NCI-H1694 (cell line): ENCODE results near the gene AHNAK.
"Not testable (repeated sequence)": the region's sequence is repeated elsewhere in the genome, so short reads cannot be mapped to it uniquely, and the experiment has no call there.

ENCODE experiments used
- DNase-seq: peaks from one replicate; lab custom pipeline; 2025; lab: John Stamatoyannopoulos, UW

Gene AHNAK

DNA sequence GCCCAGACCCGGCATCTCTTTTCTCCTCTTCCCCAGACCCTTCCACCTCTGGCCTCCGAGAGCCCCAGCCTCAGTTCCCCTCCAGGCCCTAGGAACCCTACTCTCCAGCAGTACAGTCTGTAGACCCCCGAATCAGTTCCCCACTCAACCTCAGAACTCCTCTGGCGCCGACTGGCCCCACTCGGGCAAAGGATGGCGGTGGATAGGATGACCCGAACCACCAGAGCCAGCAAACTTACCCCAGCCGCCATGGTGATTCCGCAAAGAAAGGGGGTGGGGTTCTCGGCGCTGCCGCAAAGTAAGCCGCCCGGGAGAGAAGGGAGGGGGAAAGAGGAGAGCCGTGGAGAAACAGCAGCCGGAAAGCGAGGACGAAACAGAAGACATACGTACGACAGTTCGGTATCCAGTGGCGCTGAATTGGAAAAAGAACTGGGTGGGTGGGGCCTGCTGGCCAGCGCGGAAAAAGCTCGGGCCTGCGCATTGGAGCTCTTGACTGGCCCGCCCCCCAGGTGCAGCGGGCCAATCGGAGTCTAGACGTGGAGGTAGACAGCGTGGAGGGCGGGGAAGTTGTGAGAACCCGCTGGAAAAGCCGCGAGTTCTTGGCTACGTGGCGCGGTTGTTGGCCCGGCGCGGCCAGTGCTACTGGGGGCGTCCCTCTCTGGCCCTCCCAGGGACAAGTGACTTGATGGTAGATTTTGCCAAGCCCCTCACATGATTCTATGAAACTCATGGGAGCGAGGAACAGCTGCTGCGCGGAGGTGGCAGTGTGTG is 27.2 kb upstream of the AHNAK start, which contains the start of gene EEF1G:
Gene EEF1G, minus strand, starts transcription at position 300 of the 771 bp plus-strand sequence. Its CDS starts 49 bp downstream, at position 251.
- DNase-seq, result peak; percentile 98

DNA sequence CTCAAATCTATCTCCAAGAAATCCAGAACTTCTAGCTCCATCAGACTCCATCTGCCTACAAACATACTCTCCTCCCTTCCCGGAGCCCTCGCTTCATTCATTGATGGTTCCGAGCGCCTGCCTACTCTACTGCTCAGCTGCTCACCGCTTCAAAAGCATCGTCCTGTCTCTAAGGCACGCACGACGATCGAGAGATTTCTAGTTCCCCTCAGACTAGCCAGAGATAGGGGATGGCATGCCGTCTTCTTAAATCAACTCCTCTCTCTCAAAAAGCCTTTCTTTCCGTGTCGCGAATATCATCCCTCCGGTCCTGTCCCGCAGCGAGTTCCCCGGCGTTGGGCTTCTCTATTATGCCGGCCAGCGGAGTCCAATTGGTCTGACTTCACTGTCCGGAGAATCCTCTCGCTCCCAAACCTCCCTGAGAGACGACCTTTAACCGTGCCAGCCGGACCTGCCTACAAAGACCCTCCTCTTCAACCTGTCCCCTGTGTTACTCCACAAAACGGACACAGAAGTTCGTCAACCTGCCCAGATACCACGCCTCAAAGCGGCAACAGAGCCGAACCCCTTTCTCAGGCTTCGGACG is 26.5 kb upstream of the AHNAK start:
- DNase-seq, result no peak

- no peak for DNase-seq
These were observed 25.8 kb upstream of the AHNAK start for GRCh38 chr11:62572431-62572830.

GRCh38 chr11:62571493-62571892 is 24.9 kb upstream of the AHNAK start:
- DNase-seq, result not testable (repeated sequence)

DNA sequence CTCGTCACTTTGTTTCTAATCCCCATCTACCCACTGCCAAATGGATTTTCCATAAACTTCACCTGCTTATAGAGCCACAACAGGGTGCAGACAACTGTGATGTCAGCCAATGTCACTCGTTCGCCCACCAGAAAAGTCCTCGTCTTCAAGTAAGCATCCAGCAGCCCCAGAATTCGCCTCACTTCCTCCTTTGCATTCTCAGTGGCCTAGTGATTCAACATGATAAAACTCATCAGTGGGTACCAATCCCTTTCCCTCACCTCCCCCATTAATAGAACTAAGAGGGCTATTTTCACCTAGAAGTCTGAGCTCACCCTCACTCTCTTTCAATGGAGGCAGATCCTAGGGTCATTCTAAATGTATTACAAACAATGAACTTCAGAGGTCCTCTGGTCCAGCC is 24.3 kb upstream of the AHNAK start:
- not testable (repeated sequence) for DNase-seq

GRCh38 chr11:62569611-62570010 is 23.0 kb upstream of the AHNAK start:
- DNase-seq, result no peak

DNA sequence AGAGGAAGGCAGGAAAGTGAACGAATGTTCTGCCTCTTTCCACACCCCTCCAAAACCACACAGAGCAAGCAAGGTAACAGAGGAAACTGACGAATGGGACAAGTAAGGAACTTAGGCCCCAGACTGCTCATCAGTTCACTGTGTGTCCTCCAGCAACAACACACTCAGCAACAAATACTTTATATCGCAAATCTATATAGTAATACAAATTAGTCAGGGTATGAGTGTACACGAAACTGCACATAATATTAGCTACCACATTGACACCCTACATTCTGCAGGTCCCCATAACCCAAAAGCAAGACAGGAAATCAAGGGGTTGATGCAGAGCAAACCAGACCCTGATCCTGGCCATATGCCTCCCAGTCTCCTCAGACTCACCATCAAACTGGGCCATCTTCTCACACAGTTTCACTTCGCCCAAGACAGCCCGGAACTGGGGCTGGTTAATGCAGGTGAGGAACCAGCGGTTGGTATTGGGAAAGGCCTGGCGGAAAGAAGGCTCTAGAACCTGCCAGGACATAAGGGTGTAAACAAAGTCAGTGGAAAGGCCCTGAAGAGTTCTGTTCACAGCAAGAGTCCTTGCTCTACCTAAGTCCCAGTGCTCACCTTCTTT is 20.5 kb upstream of the AHNAK start:
- no peak for DNase-seq

GRCh38 chr11:62566247-62566646 is 19.6 kb upstream of the AHNAK start:
- DNase-seq, result no peak

GRCh38 chr11:62565100-62565802 is 18.6 kb upstream of the AHNAK start:
- no peak for DNase-seq

- DNase-seq, result not testable (repeated sequence)
These were observed 15.1 kb upstream of the AHNAK start for GRCh38 chr11:62561677-62562230.

DNA sequence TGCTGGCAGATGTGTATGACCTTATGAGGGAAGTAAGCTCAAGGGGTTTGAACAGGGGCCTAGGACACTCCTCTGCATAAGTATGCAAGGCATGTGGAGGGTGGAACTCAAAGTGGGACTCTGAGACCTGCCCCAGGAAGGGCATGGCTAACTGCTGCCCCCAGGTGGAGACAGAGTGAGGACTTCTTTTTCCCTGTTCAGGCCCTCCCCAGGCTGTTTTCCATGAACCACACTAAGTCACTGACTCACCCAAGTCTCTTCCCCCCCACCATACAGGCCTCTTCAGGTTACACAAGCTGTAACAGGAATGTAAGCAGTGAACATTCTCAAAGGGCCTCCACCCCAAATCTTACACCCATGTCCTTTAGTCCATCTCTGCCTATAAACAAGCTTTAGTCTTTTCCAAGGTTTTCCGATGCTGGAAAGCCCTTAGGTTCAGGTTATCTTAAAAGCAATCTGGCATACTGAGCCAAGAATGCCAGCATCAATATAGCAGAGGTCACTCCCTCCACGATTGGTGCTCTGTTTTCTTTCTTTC is 14.0 kb upstream of the AHNAK start:
- DNase-seq, result no peak

DNA sequence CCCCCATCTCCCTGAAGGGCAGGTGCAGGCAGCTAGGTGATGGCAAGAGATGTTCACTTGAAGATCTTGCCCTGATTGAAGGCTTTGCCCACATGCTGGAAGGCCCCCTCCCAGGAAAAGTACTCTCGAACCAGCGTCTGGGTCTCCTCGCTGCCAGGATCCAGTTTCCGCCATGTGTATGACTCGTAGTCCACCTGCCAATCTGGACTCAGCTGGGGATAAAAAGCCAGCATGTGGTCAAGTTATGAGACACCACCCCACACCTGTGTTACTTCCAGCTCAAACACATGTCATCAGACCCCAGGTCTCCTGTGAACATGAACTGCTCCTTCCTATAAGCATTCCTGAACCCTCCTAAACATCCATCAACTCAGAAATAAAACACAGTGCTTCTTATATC is 13.0 kb upstream of the AHNAK start:
- DNase-seq, result not testable (repeated sequence)

- DNase-seq, result no peak
These were observed 12.6 kb upstream of the AHNAK start for GRCh38 chr11:62559204-62559603.

GRCh38 chr11:62558669-62559068 is 12.1 kb upstream of the AHNAK start:
- no peak for DNase-seq

DNA sequence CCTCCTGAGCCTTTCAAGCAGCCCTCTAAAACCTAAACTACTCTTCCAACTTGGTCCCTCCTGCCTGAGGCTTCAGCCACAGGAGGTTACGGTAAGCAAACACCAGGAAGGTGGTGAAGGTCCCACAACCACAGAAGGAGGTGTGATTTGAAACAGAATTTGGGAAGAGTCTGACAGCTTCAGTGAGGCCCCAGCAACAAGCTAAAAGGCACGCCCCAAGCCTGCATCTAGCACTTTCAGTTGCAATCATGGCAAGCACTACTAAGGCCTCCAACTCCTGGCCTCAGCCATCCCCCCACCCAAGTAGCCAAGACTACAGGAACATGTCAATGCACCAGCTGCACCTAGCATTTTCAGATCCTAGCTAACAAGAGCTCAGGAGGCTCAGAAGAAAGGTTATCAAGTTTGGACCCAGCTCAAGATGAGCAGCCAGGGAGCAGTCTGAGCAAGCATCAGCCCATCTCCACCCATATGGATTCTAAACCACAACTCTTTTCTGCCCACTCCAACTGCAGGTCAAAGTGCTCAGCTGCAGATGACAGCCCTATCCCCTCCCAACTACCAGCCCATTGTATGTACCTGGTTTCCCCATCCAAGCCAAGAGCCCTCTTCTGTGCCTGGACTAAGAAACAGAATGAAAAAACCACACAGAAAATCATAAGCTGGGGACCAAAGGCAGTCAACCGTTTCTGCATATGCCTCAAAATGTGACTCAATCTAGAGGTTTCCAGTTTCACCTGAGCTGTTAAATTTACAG is 10.4 kb upstream of the AHNAK start:
- DNase-seq, result no peak

DNA sequence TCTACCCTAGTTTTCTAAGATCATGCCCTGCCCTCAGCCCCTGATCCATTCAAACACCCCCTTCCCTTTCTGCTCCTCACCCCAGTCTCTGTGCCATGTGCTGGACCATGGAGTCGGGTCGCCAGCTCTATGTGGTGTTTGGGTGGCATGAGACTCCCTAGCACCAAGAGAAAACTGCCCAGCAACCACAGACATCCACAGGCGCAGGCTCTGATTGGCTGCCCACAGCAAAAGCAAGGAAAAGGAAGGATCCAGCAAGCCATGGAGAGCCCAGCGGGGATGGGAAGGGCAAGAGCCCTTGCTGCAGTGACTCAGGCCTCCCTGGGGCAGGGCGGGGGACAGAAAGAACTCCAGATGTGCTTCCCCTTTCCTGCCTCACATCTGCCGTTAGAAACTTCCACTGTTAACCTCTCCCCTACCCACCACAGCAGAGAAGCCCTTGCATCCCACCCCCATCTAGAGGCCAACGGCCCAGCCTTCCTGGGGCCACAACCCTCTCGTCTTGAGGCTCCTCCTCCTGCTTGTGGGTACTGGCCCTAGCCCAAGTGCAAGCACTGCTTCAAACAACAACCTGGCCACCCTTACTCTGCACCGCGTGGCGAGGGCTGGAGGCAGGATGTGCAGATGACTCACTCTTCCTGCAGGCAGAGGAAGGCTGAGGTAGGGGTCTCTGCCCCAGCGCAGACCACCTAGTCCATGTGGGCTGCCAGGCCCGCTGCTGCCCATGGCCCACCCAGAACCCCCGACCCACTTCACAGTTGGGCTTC is 9.7 kb upstream of the AHNAK start:
- DNase-seq, result no peak

- no peak for DNase-seq
These were observed 9.0 kb upstream of the AHNAK start for GRCh38 chr11:62555464-62556107.

GRCh38 chr11:62554387-62555167 is 8.0 kb upstream of the AHNAK start:
- DNase-seq, result peak; percentile 22

- DNase-seq, result no peak
These were observed 7.3 kb upstream of the AHNAK start for GRCh38 chr11:62553839-62554361.
